Ammon's horn (tissue), 1 donor: ENCODE data around the gene DGKB.

Experiments
- DNase-seq: peaks from one replicate; pipeline ENCODE4 v3.0.0-alpha.2; 2016; ENCODE audit warnings: low spot score

The DGKB gene

GRCh38 chr7:14688208-14688607, 214.3 kb downstream of the DGKB start:
- no peak for DNase-seq

- DNase-seq: no peak
These were observed 214.8 kb downstream of the DGKB start for GRCh38 chr7:14687777-14688176.

GRCh38 chr7:14687241-14687640, 215.3 kb downstream of the DGKB start:
- DNase-seq: no peak

DNA sequence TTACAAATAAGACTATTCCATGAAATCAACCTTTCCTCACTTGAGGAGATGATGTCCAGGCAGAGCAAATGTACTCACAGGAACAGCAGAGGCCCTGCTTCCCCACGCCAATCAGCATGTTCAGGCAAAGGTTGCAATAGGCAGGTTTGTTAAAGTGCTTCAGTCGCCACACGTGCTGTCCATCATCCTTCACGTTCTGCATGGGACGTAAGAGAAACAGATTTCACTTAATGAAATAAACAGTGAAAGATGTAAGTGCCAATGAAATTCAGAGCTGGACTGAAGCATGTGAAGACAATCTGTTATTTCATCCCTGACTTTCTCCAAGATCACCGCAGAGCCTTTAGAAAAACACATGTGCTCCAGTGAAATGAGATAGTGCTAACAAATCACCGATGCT, 217.4 kb downstream of the DGKB start:
- no peak for DNase-seq

- DNase-seq: no peak
These were observed 219.6 kb downstream of the DGKB start for GRCh38 chr7:14682910-14683465.

- no peak for DNase-seq
These were observed 225.7 kb downstream of the DGKB start for GRCh38 chr7:14676896-14677295.

GRCh38 chr7:14673202-14673601, 229.3 kb downstream of the DGKB start:
- no peak for DNase-seq

GRCh38 chr7:14666913-14667312, 235.6 kb downstream of the DGKB start:
- DNase-seq: no peak

DNA sequence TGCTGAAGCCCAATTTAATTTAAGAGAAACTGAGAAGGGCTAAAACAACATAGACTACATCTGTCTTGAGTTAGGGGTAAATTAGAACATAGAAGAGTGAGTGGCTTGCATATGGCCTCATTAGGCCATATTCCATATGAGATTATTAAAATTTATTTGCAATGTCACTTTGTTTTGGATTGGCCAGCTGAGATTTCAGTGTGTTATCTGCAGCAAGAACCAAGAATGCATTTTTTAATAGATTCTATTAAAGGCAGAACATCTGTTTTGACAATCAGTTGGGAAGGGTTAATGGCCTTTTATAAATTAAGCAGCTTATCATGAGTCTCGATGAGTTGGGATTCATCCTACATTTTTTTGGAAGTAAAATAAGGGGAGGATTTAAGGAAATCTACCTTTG, 236.2 kb downstream of the DGKB start:
- no peak for DNase-seq

- DNase-seq: no peak
These were observed 262.8 kb downstream of the DGKB start for GRCh38 chr7:14639801-14640200.

DNA sequence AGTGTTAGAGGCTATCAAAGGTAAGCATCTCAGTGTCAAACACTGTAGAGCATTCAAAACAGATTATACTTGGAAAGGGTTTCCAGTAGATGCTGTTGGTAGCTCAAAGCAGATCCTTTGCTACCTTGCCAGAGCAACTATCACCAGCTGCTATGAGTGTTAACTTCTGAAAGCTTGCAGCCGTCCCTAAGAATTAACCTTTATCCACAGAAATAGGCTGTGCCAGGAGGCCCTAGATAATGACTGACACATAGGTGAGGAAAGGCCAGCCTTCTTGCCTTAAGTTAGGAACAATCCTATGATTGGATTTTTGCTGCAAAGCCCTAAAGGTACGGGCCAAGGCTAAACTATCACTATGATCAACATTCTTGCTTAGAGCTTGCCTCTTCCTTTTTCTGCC, 263.2 kb downstream of the DGKB start:
- no peak for DNase-seq

GRCh38 chr7:14637968-14638367, 264.6 kb downstream of the DGKB start:
- no peak for DNase-seq

- DNase-seq: no peak
These were observed 266.6 kb downstream of the DGKB start for GRCh38 chr7:14635955-14636354.

GRCh38 chr7:14630048-14630447, 272.5 kb downstream of the DGKB start:
- no peak for DNase-seq

GRCh38 chr7:14628516-14628915, 274.0 kb downstream of the DGKB start:
- no peak for DNase-seq

GRCh38 chr7:14626076-14626475, 276.5 kb downstream of the DGKB start:
- DNase-seq: no peak

DNA sequence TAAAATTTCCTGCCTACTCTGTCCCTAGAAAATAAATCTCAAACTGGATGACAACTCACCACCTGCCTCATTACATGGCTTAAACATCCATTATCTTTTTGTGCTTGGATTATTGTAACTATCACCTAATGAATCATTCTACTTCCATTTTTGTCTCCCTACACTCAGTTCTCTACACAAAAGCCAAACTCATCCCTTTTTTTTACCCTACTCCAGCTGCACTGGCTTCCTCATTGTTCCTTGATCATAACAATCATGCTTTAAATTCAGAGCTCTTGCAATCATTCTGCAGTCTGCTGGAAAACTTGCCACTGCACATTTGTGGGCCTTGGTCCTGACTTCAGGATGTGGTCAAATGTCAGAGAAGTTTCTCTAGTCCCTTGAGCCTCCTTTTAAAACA, 280.0 kb downstream of the DGKB start:
- DNase-seq: no peak

GRCh38 chr7:14606101-14606500, 296.4 kb downstream of the DGKB start:
- no peak for DNase-seq

- DNase-seq: no peak
These were observed 297.9 kb downstream of the DGKB start for GRCh38 chr7:14604606-14605005.

GRCh38 chr7:14602851-14603250, 299.7 kb downstream of the DGKB start:
- no peak for DNase-seq

GRCh38 chr7:14600766-14601367, 301.7 kb downstream of the DGKB start:
- no peak for DNase-seq

DNA sequence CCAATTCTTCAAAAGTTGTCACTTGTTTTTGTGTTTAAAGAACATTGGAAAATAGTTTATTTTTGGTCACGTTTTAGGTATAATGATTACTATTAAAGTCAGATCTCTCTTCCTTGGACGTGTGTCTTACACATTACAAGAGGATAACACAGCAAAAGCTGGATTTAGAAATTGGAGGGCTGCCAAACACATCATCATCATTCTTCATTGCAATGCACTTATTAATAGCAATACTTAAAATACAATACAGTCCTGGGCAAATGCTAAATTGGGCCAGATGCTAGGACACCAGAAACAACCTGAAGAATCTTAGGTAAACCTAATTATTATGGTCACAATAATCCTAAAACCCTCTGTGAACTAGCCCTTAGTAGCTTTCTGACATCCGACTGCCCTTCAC, 303.6 kb downstream of the DGKB start:
- DNase-seq: no peak

- no peak for DNase-seq
These were observed 306.1 kb downstream of the DGKB start for GRCh38 chr7:14596421-14596820.

DNA sequence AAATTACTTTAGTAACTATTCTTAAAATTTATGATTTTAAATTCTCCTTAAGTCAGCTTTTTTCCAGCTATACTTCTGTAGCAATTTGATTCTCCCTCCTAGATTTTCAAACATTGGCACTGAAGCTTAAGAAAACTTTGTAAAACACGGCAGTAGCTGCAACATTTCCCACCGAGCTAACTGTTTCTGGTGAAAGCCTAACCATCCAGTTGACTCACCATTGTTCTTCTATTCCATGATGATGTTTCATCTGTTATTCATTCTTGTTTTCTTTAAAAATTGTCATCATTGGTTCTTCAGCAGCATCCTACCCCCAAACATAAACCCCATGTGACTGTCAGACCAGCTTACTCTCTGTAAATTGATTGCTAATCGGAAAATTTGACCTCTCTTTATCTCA, 312.3 kb downstream of the DGKB start:
- DNase-seq: no peak
